HG03039 (cell line): Measurements from ENCODE around the gene HBG2.
A peak's percentile ranks its signal among the peaks of the same experiment; 100 is the strongest.
"Not testable (repeated sequence)": the region's sequence is repeated elsewhere in the genome, so short reads cannot be mapped to it uniquely, and the experiment has no call there.

ENCODE experiments used
- ATAC-seq: cut with Tn5 transposase; IDR thresholded peaks from one replicate; pipeline ENCODE4 v1.9.1; 2021; ENCODE audit warnings: mild to moderate bottlenecking, moderate library complexity; ENCODE audit not compliant: unreplicated experiment

The HBG2 gene

DNA sequence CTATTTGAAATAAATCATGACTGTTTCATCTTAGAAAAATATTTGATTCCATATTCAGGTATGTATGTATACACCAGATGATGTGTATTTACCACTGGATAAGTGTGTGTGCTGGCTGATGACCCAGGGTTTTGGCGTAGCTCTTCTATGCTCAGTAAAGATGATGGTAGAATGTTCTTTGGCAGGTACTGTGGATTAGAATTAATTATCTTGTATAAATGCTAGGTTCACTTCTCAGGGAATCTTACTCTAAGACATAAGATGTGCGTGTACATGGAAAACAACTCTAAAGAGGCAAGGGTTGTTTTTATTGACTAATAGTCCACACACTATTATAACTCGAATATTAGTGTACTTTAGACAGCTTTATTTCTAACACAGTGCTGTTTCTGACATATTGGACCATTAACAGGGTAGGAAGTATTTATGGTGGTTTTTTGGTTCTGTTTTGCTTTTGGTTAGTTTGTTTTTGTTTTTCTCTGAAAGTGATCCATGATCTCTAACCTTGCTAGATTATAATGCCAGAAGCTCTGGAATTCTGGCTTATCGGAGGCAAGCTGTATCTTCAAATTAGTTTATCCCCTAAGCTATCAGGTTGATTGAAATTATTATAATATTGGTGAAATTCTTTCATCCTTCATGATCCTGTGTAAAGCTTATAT is 3.9 kb downstream of the HBG2 start:
- ATAC-seq, result no peak

DNA sequence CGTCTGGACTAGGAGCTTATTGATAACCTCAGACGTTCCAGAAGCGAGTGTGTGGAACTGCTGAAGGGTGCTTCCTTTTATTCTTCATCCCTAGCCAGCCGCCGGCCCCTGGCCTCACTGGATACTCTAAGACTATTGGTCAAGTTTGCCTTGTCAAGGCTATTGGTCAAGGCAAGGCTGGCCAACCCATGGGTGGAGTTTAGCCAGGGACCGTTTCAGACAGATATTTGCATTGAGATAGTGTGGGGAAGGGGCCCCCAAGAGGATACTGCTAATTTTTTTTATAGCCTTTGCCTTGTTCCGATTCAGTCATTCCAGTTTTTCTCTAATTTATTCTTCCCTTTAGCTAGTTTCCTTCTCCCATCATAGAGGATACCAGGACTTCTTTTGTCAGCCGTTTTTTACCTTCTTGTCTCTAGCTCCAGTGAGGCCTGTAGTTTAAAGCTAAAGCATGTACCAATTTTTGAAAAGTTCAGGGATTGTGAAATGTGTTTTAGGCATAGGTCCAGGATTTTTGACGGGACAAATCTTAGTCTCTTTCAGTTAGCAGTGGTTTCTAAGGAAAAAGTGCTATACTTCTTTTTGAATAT is 4.7 kb downstream of the HBG2 start, which contains the start of gene HBG1:
Gene HBG1 (minus strand): TSS at position 51 of the 590 bp plus-strand sequence. CDS start 53 bp downstream, outside the sequence.
- not testable (repeated sequence) for ATAC-seq

DNA sequence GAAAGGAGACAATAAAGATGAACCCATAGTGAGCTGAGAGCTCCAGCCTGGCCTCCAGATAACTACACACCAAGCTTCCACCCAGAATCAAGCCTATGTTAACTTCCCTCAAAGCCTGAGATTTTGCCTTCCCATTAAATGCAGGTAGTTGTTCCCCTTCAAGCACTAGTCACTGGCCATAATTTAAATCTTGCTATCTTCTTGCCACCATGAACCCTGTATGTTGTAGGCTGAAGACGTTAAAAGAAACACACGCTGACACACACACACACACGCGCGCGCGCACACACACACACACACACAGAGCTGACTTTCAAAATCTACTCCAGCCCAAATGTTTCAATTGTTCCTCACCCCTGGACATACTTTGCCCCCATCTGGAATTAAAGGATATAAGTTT is 6.1 kb downstream of the HBG2 start:
- ATAC-seq, result not testable (repeated sequence)

DNA sequence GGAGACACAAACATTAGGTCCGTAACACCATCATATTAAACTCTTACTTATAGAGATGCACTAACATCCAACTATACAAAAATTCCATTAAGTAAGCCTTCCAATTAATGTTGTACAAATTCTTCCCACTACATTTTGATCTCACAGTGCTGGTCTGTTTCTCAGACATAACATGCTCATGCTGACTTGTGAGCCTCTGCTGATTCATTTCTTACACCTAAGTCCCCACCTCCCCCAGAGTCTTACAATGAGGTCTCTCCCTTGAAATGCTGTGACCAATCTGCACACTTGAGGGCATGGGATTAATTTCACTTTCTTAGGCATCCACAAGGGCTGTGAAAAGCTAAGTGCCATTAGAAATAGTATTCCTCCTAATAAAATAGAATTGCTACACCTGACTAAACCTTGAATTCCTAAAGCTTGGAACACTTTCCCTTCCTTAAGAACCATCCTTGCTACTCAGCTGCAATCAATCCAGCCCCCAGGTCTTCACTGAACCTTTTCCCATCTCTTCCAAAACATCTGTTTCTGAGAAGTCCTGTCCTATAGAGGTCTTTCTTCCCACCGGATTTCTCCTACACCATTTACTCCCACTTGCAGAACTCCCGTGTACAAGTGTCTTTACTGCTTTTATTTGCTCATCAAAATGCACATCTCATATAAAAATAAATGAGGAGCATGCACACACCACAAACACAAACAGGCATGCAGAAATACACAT is 6.9 kb downstream of the HBG2 start:
- no peak for ATAC-seq

DNA sequence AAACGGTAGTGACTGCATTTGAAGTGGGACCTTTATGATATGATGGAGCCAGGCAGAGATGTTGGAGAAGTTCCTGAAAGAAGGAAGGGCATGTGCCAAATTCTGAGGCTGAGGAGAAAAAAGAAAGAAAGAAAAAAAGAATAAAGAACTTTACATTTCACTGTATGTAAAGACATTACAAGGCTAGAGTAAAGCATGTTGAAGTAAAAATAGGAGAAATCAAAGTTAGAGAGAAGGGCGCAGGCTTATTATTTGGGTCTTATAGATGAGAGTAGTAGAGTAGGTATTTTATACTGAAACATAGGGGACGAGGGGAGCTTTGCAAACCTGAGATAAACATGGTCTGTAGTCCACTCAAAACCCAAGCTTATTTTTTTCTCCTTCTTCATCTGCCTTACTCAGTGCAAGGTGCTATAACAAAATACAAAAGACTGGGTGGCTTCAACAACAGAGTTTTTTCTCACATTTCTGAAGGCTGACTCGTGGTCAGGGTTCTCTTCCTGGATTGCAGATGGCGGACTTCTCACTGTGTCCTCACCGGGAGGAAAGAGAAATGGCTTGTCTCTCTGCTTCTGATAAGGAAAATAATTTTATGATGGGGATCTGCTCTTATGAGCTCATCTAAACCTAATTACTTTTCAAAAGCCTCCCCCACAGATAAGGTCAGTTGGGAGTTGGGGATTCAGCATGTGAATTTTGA is 7.7 kb downstream of the HBG2 start:
- ATAC-seq, result no peak

DNA sequence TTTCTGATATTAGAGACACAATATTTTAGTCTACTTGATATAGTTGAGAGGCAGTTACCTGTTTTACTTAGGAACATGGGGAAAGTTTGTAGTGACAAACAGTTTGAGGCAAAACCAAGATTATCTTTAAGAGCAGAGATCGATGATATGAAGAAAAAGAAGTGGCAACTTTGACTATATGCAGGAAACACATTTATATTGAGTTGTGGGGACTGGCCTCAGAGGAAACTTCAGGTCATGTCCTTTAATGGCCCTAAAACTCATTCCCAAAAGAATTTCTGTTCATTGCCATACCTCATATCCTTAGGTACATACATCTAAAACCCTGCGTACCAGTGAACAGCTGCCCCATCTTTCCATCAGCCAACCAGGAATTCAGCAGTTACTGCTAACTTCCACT is 9.4 kb downstream of the HBG2 start:
- no peak for ATAC-seq

DNA sequence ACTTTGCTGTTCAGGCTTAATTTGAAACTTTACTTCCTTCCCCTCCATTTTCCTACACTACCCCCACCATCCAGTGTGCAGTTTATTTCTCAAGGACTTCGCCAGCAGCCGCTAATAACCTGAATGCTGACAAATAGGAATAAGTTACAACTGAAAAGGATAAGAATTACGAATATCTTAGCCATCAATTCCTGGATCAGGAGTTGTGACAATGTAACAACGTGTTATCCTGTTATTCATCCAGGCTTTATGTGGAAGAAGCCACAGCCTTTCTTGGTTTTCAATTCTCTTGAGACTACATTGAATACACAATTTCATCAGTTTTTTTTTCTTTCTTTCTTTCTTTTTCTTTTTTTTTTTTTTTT is 10.8 kb downstream of the HBG2 start:
- no peak for ATAC-seq

DNA sequence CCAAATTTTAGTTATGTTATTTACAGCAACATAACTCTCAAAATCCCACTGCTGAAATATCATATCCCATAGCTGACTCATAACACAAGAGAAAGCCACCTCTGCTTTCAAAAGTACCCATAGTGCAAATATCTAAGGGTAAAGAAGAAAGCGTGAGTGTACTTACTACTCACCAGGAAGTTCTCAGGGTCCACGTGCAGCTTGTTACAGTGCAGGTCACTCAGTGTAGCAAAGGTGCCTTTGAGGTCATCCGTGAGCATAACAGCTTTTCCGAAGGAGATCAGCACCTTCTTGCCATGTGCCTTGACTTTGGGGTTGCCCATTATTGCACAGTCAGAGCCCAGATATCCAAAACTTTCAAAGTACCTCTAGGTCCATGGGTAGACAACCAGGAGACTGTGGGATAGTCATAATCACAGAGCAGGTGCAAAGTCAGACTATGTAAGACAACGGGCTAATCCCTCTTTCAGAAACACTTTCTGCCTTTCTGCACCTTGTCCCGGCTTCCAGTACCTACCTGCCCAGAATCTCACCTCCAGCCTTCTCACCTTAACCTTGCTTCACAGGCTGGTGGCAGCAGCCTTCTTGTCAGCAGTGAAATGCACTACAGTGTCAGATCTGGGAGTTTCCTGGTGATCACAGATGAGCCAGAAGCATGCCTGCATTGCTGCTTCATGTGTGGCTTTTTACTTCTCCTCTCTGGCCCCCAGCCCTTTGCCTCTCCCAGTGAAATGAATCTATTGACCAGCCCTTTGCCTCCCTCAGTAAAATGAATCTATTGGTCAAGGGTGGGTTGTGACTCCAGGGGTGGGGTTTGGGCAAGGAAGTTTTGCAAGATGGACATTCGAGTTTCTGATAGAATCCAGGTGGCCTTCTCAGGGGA is 11.4 kb downstream of the HBG2 start:
- no peak for ATAC-seq

DNA sequence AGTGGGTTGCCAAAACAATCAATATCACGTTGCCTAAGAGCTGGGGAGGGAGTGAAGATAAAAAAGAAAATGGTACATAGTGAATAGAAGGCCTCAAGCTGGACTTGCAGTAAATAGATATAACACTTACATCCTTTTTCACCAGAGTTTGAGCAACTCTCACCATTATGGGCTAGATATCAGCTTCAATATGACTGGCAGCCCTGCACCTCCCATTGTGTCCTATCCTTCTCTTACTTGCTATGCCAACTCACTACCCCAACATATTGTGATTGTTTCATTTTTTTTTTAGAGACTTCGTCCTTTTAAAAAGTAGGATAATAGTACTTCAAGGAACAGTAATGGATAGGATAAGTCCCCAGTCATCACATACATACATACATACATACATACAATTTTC is 12.4 kb downstream of the HBG2 start:
- no peak for ATAC-seq

DNA sequence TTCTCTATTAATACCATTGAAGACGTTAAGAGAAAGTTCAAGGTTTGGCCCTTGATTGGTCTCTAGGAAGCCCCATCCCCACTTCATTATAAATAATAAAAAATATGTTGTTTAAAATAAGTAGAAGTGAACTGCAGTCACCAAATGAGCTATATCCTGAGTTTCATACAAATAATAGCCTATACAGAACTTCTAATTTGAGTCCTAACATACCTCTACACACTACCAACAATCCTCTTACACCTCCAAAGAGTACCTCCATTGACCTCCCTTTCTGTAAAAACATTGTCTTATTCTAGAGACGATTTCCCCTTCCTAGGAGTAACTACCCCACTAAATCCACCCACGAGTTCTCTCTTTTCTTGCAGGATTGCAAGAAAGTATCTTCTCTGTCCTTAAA is 13.1 kb downstream of the HBG2 start:
- ATAC-seq, result no peak

DNA sequence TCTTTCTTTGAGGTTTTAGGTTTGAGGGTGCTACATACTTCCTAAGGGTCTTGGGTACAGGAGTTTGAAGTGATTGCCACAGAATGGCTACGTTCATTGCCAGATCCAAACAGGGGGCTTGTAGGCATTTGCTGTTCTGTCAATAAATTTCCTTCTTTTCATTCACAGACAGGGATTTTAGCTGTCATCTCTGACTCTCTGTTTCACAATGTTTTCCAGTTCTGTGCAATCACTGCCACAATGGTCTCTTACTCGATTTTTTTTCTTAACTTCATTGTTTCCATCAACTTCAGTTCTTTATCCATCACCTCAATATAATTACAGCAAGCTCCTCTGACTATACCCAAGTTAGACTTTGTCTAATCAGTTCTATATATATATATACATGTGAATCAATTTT is 14.1 kb downstream of the HBG2 start:
- no peak for ATAC-seq

DNA sequence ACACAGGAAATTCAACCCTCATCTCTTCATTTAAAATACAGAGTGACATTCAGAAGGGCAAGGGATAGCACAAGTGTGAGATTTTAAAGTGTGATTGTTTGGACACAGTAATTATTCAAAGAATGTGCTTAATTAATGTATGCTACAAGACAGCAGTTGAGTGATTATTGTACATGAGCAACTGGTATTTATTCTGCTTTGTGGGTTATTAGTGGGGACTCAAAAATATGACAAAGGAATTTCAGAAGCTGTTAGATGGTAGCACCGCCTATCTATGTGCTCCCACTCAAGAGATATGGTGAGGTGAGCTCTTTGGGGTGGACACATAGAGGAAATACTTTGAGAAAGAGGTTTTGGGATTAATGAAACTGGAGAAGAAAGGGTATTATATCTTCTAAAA is 14.5 kb downstream of the HBG2 start:
- ATAC-seq, result no peak

DNA sequence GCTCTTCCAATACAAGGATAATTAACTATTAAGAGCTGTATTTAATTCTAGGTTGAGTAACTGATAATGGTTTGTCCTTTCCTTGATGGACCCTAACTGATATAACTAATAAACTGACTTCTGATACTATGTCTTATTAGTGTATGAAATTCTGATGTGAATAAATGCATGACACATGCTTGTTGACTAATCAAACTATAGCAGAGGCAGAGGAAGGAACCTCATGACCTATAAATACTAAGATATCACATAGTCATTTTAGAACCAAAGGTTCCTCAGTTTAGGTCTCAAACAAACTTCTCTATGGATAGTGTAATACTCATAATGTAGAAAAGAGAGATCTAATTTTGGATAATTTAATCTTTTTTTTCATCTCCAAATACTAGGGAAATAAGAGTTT is 15.5 kb downstream of the HBG2 start:
- ATAC-seq, result no peak

DNA sequence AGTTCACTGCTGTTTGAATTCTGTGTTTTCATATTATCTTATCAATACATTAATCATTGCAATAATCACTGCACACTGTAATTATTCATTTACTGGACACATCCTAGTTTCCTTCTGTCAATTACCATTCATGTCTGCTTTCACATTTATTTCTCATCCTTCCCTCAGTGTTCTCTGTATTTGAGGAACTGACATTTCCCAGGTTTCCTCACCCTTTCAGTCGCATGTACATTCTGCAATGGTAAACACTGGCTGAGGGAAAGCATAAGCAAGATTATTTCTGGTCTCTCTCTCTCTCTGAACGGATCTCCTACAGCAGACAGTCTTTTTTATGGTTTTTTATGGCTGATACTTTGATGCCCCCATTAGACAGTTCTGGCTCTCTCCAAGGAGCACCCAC is 16.1 kb downstream of the HBG2 start:
- no peak for ATAC-seq

DNA sequence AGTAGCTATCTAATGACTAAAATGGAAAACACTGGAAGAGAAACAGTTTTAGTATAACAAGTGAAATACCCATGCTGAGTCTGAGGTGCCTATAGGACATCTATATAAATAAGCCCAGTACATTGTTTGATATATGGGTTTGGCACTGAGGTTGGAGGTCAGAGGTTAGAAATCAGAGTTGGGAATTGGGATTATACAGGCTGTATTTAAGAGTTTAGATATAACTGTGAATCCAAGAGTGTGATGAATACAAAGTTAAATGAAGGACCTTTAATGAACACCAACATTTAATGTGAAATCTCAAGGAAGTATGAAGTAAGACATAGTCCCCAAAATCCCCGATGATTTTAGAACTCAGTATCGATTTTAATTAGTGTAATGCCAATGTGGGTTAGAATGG is 17.2 kb downstream of the HBG2 start:
- no peak for ATAC-seq

DNA sequence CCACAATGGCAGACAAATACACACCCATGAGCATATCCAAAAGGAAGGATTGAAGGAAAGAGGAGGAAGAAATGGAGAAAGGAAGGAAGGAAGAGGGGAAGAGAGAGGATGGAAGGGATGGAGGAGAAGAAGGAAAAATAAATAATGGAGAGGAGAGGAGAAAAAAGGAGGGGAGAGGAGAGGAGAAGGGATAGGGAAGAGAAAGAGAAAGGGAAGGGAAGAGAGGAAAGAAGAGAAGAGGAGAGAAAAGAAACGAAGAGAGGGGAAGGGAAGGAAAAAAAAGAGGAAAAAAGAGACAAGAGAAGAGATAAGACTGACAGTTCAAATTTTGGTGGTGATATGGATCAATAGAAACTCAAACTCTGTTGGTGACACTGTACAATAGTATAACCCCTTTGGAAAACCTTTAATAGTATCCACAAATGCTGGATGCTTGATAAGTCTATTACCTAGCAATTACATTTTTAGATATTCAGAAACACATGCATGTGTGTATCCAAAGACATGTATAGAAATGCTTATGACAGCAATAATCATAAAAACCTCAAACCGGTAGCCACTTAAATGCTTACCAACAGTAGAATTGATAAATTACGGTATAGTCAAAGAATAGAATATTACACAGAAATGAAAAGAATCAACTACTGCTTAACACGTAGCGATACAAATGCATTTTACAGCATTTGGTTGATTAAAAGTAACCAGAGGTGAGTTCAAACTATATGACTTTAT is 19.1 kb downstream of the HBG2 start:
- ATAC-seq, result no peak

DNA sequence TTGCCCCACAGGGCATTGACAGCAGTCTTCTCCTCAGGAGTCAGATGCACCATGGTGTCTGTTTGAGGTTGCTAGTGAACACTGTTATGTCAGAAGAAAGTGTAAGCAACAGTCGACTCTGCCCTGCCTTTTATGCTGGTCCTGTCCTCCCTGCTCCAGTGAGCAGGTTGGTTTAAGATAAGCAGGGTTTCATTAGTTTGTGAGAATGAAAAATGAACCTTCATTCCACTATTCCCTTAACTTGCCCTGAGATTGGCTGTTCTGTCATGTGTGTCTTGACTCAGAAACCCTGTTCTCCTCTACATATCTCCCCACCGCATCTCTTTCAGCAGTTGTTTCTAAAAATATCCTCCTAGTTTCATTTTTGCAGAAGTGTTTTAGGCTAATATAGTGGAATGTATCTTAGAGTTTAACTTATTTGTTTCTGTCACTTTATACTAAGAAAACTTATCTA is 20.2 kb downstream of the HBG2 start, which contains the start of gene HBD:
Gene HBD (minus strand): TSS at position 103 of the 454 bp plus-strand sequence. CDS start 50 bp downstream, at position 53.
- peak; percentile 76 for ATAC-seq

DNA sequence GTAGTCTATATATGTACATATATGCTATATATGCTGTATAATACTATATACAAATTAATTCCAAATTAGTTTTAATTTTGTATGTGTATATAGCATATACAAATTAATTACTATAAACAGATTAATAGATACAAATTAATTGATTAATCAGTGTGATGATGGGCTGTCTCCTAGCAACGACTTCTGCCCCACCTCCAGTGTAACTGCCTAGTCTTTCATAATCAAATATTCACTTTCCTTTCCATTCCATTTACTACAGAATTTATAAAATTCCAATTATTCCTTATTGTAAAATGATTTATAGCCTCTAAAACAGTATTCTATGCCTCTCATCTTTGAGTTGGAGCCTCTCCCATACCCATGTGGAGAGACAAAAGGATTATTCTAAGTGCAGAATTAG is 21.3 kb downstream of the HBG2 start:
- no peak for ATAC-seq

DNA sequence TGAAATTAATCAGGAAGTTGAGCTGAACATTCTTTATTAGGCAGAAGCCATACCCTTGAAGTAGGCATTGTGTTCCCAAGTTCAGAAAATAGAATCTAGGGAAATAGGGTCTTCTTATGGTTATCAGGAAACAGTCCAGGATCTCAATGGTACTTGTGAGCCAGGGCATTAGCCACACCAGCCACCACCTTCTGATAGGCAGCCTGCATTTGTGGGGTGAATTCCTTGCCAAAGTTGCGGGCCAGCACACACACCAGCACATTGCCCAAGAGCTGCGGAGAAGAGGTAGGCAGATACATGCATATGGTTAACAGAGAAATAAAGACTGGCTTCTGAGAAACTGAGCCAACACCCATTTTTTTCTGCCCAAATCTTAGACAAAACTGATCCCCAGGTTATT is 21.8 kb downstream of the HBG2 start:
- no peak for ATAC-seq

DNA sequence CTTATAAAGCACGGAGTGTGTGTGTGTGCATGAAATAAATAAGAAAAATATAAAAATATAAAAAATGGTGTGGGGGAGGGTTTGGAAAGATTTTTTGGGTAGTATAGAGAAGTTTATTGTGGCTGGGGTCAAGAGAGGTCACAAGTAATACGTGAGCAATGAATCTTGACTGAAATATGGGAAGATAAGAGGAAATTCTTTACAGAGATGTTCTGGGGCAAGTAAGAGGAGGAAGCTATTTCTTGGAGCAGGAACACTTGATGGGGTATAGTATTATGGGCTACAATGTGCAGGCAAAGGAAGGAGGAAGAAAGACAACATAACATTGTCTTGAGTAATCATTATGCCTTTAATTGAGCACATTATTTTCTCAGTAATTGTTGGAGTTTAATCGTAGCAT is 22.4 kb downstream of the HBG2 start:
- no peak for ATAC-seq
